Loucy (cell line): Measurements from ENCODE around the gene RHOB.

Source experiments
- EZH2phosphoT487 ChIP-seq: fragments of 200-600 bp; IDR thresholded peaks from 2 replicates; pipeline ENCODE4 v1.6.1; 2018; ENCODE audit warnings: antibody characterized with exemption, mild to moderate bottlenecking, moderate library complexity, borderline replicate concordance
- TF ChIP-seq, protein P1 (sequence below): fragments of 200-600 bp; sonication (generic); conservative IDR thresholded peaks from 2 replicates; pipeline ENCODE4 v1.5.1; 2014; ENCODE audit warnings: mild to moderate bottlenecking, antibody characterized with exemption, low read length

DNA sequence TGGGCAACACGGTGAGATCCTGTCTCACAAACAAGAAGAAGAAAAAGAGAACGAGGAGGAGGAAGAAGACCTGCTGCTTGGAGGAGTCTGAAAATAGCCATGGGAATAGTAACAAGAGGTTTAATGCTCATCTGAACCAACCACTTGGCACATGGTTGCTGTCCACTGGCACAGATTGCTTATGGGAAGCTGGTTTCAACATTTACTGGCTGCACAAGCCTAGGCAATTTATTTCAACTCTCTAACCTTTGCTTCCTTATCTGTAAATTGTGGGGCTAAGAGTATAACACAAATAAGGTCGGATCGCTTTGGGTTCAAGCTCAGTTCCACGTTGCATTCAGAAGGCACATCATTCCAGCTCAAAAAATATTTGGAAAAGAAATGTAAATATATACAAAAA is 14.2 kb upstream of the RHOB start:
- TF ChIP-seq, protein P1, sequence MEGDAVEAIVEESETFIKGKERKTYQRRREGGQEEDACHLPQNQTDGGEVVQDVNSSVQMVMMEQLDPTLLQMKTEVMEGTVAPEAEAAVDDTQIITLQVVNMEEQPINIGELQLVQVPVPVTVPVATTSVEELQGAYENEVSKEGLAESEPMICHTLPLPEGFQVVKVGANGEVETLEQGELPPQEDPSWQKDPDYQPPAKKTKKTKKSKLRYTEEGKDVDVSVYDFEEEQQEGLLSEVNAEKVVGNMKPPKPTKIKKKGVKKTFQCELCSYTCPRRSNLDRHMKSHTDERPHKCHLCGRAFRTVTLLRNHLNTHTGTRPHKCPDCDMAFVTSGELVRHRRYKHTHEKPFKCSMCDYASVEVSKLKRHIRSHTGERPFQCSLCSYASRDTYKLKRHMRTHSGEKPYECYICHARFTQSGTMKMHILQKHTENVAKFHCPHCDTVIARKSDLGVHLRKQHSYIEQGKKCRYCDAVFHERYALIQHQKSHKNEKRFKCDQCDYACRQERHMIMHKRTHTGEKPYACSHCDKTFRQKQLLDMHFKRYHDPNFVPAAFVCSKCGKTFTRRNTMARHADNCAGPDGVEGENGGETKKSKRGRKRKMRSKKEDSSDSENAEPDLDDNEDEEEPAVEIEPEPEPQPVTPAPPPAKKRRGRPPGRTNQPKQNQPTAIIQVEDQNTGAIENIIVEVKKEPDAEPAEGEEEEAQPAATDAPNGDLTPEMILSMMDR: no peak
- TF ChIP-seq EZH2phosphoT487: no peak
